ENCODE data around the gene OSTF1. TPM values are rescaled to one million over a fixed set of nuclear protein-coding genes. Genes with fewer than 3 reads are reported as not detected.

Gene OSTF1
- total and polyA plus RNA-seq, 10 of the 15 experiments (the other 5 are each of a cell fraction or from before 2014, with no cell fraction given): 36.2 to 82.4 (median 46.9) TPM

DNA sequence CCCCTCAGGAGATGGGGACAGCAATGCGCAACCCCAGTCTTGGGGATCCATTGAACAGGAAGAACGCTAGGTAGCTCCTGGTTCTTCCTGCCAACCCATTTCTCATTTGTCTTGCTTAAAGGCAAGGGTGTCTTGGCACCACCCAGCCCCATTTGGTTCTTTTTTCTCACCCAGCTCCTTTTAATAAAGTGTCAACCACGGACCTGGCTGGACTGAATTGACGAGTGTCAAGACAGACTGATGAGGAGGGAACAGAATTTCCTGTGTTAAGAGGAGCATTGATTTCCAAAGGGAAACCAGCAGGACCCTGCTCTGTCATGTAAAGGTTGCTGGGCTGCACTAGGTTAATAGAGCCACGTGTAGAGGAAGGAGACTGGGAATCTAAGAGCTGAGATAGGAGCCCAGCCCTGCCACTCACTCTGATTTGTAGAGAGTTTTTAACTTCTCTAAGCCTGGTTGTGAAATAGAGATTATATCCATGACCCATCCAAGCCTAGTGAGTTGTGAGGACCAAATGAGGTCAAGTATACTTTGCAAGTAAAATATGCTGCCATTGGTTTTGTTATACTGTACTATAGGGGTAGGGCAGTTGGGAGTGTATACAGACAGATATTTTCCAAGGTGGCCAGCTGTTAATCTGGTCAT lies 33.7 kb downstream of the OSTF1 start (continued):
- TF ChIP-seq, protein P1, sequence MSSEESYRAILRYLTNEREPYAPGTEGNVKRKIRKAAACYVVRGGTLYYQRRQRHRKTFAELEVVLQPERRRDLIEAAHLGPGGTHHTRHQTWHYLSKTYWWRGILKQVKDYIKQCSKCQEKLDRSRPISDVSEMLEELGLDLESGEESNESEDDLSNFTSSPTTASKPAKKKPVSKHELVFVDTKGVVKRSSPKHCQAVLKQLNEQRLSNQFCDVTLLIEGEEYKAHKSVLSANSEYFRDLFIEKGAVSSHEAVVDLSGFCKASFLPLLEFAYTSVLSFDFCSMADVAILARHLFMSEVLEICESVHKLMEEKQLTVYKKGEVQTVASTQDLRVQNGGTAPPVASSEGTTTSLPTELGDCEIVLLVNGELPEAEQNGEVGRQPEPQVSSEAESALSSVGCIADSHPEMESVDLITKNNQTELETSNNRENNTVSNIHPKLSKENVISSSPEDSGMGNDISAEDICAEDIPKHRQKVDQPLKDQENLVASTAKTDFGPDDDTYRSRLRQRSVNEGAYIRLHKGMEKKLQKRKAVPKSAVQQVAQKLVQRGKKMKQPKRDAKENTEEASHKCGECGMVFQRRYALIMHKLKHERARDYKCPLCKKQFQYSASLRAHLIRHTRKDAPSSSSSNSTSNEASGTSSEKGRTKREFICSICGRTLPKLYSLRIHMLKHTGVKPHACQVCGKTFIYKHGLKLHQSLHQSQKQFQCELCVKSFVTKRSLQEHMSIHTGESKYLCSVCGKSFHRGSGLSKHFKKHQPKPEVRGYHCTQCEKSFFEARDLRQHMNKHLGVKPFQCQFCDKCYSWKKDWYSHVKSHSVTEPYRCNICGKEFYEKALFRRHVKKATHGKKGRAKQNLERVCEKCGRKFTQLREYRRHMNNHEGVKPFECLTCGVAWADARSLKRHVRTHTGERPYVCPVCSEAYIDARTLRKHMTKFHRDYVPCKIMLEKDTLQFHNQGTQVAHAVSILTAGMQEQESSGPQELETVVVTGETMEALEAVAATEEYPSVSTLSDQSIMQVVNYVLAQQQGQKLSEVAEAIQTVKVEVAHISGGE (CRISPR knock-in tag; IDR thresholded peaks at IDR 0.05): no peak
- TF ChIP-seq TCF12 (IDR thresholded peaks at IDR 0.05; ENCODE audit: low read depth, low read length) (no peak), NR2C2 (IDR thresholded peaks at IDR 0.05; ENCODE audit: borderline replicate concordance, control insufficient read depth, insufficient read length, low read depth) (no peak), CBX5 (IDR thresholded peaks at IDR 0.05; ENCODE audit: low read depth) (no peak), NFYA (IDR thresholded peaks at IDR 0.05; ENCODE audit: borderline replicate concordance, low read depth, low read length) (no peak), IKZF2 (IDR thresholded peaks at IDR 0.05) (no peak), CEBPB (IDR thresholded peaks at IDR 0.05; ENCODE audit: borderline replicate concordance in 1 of 2, low read depth in 2 of 2, low read length in 2 of 2) (no peak)
- TF ChIP-seq, protein P2, sequence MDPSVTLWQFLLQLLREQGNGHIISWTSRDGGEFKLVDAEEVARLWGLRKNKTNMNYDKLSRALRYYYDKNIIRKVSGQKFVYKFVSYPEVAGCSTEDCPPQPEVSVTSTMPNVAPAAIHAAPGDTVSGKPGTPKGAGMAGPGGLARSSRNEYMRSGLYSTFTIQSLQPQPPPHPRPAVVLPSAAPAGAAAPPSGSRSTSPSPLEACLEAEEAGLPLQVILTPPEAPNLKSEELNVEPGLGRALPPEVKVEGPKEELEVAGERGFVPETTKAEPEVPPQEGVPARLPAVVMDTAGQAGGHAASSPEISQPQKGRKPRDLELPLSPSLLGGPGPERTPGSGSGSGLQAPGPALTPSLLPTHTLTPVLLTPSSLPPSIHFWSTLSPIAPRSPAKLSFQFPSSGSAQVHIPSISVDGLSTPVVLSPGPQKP (IDR thresholded peaks at IDR 0.05; ENCODE audit: low read depth, low read length): no peak

Data from GM12878 (cell line).